PC-9 (cell line): ENCODE data around the gene CBFA2T3.

ENCODE experiments used
- EZH2 ChIP-seq: fragments of 200-600 bp; sonication (generic); IDR thresholded peaks from 2 replicates; pipeline ENCODE4 v1.8.0; 2017; ENCODE audit warnings: antibody characterized with exemption, low read depth
- TF ChIP-seq, protein P1 (sequence below): fragments of 200-600 bp; sonication (generic); conservative IDR thresholded peaks from 2 replicates; pipeline ENCODE4 v1.6.1; 2017; ENCODE audit warnings: mixed run types, antibody characterized with exemption, mild to moderate bottlenecking, moderate library complexity

GRCh38 chr16:88842806-88843205 lies 134.2 kb downstream of the CBFA2T3 start:
- TF ChIP-seq, protein P1, sequence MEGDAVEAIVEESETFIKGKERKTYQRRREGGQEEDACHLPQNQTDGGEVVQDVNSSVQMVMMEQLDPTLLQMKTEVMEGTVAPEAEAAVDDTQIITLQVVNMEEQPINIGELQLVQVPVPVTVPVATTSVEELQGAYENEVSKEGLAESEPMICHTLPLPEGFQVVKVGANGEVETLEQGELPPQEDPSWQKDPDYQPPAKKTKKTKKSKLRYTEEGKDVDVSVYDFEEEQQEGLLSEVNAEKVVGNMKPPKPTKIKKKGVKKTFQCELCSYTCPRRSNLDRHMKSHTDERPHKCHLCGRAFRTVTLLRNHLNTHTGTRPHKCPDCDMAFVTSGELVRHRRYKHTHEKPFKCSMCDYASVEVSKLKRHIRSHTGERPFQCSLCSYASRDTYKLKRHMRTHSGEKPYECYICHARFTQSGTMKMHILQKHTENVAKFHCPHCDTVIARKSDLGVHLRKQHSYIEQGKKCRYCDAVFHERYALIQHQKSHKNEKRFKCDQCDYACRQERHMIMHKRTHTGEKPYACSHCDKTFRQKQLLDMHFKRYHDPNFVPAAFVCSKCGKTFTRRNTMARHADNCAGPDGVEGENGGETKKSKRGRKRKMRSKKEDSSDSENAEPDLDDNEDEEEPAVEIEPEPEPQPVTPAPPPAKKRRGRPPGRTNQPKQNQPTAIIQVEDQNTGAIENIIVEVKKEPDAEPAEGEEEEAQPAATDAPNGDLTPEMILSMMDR: no peak
- no peak for TF ChIP-seq EZH2
